GM19043 (cell line): ENCODE results near the gene ATXN1.

Experiments used
- ATAC-seq: cut with Tn5 transposase; IDR thresholded peaks from one replicate; pipeline ENCODE4 v1.9.1; 2021; ENCODE audit warnings: low read depth; ENCODE audit not compliant: unreplicated experiment

ATXN1 gene

DNA sequence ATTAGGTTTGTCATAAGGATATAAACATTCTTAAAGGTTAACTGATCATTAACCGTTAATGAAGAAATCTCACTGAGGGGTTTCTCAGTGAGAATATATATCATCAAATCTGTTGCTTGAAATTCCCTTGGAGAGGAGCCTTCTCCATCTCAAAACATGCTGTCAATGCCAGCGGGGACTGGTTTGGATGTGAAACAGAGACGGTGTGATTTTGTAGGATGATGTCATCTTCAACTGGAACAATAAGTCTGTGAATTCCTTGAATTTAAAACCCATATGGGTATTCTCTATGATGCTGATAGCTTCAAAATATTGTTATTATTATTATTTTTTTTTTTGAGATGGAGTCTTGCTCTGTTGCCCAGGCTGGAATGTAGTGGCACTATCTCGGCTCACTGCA lies 447.0 kb downstream of the ATXN1 start:
- ATAC-seq: no peak

DNA sequence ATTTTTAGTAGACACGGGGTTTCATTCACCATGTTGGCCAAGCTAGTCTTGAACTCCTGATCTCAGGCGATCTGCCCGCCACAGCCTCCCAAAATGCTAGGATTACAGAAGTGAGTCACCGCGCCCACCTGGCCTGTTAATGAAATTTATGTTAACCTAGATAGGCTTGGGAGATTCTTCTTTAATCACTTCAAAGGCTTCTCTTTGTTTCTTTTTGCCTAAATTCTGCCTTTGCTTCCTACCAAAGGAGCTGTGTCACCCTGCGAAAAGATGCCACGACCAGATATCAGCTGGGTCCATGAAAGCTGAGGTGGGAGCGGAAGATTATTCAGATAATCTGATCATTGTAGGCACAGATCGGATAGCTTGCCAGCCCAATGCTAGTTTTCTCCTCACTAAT lies 447.5 kb downstream of the ATXN1 start:
- no peak for ATAC-seq

DNA sequence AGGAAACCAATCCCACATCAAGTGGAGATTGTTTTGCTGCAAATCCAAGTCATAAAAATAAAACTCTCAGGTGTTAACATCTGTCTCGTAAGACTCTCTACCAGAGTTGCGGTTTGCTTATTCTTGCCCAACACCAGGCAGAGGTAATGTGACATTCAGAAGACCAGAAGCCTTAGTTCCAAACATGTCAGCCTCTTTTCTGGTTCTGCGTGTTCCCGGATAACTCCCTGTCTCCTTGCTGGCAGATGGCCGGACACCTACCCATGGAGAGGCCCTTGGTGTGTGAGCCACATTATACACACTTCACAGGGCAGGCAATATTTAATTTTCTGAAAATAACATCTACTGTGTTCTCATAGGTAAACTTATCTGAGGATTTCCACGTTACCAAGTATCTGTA lies 449.5 kb downstream of the ATXN1 start:
- ATAC-seq: no peak

DNA sequence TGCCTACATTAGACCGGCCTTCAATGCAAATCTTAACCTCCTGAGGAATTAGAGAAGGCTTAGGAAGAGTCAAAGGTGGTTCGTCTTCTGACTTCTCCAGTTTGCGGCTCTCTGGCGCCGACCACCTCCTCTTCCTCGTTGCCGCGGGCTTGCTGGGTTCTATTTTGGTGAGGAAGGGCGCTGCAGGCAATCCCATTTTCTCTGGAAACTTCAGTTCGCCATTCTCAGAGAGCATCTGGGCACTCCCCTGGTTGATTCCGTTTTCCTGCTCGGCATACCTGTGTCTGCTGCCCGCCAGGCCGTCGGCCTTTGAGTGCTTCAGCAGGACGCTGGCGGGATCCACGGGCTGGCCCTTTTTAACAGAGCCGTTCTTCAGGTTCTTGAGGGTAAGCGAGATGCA lies 454.9 kb downstream of the ATXN1 start:
- ATAC-seq: no peak

DNA sequence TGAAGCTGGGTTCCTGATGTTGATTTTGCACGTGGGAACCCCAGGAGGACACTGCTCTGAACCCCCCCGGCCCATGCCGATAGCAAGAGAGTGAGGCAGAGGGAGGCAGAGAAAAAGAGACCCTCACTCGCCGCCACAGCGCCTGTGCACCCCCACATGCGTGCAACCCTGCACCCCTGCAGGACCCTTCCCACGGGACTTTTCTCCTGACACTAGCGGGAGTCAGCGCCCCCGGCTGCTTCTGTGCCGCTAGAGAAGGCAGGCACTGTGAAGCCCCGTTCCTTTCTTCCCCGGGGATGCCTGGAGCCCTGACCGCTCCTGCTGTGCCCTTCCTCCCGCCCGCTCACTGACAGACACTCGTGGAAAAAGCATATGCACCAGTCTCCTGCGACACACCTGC lies 455.5 kb downstream of the ATXN1 start:
- peak; percentile 15 for ATAC-seq

DNA sequence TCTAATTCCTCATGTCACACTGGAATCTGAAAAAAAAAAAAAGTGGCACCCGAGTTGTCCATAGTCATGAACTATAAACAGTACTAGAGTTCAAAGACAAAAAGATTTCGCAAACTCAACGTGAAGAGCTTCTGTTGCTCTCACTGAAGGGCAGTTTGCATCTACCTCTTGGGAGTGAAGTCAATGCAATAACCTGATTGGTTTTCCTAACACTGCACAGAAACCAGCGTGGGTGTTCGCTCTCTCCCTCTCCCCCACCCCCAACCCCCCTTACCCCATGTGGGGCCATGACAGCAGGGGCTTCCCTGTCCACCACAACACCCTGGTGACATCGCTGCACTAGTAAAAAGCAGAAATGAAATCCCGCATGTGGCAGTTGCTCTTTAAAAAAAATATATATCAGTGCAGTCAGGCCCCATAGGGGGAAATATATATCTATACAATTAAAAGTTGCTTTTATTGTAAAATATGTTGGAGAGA lies 456.0 kb downstream of the ATXN1 start:
- ATAC-seq: peak; percentile 68

DNA sequence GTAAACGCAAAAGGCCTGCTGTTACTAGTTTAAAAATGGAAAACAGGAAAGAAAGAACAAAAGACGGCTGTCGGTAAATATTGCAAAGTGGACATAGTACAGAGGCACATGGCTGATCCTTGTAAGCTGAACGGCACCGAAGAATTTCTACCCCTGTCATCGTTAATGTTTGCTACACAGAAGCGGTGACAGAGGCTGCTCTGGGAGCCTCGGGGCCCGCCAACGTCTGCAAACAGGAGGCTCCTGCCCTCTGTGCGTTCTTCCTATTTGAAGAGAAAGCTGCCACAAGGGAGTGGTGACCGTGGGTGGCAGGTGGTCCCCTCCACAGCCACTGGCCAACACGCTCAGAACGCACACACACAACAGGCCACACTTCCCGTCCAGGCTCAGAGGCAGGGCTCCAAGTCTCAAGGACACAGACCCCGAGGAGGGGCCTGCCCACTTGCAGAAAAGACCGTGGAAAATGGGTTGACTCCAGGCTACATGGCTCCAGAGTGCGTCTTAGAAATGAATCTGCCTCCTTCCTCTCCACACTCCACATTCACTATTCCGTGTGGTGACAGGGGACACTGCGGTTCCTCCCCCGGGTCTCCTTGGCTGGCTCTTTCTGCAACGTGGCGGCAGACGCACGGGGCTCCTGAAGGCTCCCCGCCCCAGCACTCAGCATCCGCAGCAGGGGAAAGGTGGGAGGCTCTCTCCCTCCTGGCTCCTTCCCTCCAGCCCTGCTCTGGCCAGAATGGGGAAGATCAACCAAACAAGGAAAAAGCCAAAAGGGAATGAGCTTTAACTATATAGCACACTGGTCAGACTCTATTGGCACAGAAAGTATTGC lies 458.3 kb downstream of the ATXN1 start:
- no peak for ATAC-seq

DNA sequence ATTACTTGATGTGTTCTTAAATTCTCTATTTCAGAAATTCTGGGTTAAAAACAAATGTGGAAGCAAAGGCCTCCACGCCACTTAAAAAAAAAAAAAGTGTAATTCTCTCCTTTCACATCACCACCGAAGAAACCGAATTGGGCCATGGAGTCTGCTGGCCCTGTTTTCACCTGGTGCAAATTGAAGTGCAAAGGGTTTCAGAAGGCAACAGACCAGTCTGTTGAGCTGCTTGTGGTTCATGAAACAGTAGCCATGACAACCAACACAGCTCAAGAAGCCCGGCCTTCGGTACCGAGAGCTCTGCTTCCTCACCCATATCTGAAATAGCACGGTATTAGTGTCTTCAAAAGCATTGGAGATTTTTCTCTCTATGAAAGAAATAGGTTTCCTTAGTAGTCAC lies 459.7 kb downstream of the ATXN1 start:
- peak; percentile 66 for ATAC-seq

DNA sequence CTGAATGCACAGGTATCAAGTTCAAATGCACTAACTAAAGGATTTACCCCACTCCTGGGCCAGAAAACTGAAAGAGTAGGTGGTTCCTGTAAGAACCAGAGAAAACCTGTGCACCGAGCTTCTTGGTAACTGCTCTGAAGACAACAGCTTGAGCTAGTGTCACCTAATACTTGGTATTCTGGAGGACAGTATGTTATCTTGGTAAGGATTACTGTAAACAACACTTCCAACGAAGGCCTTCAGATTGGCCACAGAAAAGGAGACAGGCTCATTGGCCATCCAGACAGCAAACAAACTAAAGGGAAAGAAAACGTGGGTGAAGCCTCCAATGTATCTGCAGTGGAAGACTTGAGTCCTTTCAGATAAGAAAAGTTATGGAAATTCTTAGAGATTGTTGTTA lies 461.4 kb downstream of the ATXN1 start:
- no peak for ATAC-seq

DNA sequence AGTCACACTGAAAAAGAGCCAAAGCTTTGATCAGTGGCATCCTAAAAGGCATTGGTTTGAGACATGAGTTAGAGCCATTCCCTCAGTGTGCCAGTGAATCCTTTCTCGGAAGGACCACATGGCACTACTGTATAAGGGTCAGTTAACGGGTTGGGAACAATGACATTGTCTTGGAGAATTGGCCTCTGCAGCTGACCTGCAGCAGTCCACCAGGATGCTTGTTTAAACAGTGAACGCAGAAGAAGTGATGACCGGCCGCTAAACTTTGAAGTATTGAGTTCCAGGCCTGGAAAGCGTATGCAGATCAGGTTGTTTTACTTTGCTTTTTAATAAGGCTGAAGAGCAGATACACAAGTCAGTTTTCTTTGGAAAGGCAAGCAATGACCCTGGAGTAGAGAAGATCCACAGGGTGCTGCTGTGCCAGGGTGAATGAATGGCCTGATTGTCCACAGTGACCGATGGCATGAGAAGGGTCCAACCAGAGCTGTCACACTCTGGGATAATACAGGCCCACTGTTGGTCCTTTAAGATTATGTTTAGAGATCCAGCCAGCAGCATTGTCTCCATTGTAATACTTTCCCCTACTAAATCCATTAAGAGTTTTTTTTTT lies 465.1 kb downstream of the ATXN1 start:
- ATAC-seq: no peak

DNA sequence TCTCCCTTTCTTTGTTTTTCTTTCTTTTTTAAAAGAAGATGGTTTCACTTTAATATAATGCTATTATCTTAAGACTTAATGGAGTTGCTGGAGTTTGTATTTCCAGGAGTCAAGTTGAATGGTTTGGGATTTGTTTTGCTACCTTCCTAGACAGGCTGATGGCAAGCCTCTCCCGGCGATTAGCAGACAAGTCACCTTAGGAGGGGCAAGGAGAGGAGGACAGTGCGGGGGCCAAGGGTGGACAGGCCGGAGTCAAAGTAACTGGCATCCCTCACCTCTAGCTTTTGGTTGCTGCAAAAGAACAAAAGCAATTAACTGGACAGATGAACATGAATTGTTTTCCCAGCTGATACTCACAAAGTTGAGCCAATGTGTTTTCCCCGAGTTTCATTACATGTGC lies 465.8 kb downstream of the ATXN1 start:
- no peak for ATAC-seq

DNA sequence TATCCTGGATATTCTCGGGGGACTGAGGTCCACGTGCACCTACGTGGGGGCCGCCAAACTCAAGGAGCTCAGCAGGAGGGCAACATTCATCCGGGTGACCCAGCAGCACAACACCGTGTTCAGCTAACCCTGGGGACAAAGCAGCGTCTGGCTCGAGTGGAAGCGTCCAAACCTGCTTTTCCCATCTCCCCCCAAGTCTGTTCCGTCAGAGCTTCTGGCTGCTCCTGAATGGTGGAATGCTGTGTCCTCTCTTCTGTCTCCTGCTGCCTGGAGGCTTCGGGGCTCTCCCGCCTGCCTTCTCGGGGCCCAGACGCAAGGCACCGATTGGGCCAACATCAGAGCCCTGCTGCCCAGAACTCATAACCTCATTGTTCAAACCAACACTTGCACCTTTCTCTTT lies 466.2 kb downstream of the ATXN1 start:
- ATAC-seq: no peak

DNA sequence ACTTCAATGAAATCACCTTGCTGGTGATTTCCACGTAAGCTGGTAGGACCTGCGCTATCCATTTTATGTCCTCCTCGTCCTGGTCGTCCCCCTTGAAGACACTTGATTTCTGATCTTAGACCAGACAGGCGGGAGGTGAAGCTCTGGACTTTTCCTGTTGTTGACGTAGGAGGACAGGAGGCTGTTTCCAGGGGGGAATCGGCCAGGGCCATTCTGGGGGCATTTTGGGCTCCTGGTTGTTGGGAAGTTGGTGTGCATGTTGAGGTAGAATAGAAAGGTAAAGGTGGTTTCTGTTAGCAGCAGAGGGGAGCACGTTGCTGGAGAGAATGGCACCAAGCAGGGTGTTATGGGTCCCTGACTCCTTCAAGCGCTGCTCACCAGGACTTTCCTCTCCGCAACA lies 466.9 kb downstream of the ATXN1 start:
- ATAC-seq: no peak

DNA sequence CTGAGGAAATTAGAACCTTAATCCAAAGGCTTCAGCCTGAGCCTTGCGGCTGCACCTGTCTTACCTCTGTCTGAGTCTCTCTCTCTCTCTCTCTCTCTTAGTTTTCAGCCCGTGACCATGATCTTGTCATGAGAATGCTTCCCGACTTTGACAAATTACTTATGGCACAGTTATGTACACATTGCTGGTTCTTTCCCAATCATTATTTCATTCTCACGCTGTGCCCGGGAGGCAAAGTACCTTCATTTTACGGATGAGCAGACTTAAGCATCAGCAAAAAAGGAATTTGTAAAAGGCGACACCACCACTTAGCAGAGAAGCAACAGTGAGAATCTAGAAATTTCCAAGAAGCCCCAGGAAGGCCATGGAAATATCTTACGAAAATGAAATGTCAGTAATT lies 468.3 kb downstream of the ATXN1 start:
- no peak for ATAC-seq

DNA sequence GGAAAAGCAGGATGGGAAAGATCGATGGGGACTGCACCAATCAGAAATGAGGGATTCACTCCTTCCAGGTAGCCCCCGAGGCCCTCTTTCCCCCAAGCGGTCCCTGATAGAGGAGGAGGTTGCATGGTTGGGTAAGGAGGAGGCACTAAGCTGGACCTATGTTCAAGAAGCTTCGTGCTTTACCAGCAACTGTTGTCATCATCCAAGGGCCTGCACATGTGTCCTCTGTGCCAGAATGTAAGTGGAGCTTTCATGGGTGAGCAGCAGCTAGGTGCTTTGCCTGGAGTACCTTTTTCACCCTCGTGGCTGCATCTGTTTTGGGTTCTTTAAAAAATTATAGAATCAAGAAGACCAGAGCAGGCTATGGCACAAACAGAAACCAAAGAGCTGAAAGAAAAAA lies 468.8 kb downstream of the ATXN1 start:
- ATAC-seq: no peak

DNA sequence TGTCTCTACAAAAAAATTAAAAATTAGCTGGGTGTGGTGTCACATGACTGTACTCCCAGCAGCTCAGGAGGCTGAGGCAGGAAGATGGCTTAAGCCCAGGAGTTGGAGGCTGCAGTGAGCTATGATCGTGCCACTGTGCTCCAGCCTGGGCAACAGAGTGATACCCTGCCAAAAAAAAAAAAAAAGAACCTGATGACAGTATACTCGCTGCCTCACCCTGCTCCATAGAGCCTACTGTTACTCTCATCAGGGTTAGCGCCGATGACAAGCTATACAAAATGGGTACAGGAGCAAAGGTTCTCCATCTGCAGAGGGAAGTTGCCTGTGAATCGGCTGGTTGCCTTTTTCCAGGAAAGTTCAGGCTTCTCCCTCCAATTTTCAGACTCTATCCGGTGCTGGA lies 469.5 kb downstream of the ATXN1 start:
- no peak for ATAC-seq

DNA sequence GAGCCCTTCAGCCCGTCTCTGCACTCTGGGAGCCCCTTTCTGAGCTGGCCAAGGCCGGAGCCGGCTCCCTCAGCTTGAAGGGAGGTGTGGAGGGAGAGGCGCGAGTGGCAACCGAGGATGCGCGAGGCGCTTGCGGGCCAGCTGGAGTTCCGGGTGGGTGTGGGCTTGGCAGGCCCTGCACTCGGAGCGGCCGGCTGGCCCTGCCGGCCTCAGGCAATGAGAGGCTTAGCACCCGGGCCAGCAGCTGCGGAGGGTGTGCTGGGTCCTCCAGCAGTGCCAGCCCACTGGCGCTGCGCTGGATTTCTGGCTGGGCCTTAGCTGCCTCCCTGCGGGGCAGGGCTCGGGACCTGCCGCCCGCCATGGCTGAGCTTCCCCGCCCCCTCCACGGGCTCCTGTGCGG lies 473.1 kb downstream of the ATXN1 start:
- no peak for ATAC-seq

DNA sequence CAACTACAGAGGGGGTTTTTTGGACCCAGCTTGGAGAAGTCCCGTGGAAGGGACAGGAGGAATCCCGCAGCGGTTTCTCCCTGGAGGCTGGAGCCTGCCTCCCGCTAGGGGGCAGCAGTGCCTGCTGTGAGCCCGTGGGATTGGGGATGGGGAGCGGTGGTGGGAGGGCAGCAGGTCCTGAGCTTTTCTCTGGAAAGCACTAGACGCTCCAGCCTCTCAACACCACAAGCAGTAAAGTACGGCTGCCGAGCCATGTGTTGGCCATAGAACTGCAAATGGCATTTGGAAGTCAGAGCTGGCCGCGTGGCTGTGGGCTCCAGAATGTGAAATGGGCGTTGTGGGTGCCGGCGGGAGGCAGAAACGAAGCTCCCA lies 475.1 kb downstream of the ATXN1 start:
- ATAC-seq: no peak

DNA sequence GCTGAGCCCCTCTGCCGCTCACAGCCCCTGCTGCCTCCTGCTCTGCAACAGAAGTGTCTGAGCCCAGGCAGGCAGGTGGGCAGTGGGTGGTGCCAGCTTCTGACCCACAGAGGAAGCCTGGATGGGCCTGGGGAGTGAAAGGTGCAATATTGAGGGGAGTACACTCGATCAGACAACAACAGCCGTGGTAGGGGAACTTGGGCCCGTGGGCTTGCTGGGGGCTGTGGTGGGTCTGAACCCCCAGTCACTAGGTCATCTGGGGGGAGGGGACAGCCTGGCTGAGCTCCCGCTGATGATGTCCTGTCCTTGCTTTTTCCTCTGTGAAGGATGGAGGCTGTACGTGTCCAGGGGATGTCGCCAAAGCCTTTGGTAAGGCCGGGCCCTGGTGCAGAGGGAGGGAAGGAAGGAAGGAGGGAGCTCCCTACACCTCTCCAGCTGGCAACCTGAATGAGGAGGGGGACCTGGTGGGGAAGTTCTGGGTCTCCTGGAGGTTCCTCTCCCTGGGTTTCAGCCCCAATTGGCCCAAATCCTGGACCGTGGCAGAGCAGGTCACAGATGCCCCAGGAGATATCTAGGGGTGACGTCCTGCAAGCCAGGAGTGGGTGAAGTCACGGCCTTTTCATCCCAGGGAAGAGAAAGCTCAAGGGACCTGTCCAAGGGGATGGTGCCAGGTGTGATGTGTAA lies 475.7 kb downstream of the ATXN1 start:
- no peak for ATAC-seq

DNA sequence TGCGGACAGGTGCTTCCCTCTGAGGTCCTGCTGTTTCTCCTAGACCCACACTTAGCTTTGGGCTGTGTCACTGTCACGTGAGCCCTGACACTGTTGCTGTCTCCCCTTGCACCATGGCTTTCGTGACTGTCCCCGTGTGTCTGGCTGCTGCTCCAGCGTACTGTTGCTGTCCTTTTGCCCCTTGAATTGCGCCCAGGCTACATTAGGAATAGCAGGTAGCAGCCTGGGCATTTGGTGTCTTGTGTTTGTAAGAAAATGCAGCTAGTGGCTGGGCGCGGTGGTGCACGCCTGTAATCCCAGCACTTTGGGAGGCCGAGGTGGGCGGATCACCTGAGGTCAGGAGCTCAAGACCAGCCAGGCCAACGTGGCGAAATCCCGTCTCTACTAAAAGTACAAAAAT lies 476.8 kb downstream of the ATXN1 start:
- ATAC-seq: no peak

DNA sequence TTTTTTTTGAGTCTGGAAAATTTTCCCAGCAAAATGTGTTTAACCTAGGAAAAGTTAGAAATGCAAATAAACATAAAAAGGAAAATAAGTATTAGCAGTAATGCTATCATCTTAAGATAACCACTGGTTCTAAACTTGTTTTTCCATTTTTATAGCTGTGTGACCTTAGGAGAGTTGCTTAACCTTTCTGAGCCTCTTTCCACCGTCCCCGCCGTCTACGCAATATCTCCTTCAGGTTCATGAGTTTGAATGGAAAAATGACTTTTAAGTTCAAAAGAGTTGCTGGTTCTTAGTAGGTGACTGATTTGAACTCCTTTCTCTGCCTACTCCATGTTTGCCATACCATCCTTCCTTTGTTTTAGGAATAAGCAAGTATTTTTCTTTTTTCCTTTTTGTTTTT lies 478.9 kb downstream of the ATXN1 start:
- ATAC-seq: no peak

DNA sequence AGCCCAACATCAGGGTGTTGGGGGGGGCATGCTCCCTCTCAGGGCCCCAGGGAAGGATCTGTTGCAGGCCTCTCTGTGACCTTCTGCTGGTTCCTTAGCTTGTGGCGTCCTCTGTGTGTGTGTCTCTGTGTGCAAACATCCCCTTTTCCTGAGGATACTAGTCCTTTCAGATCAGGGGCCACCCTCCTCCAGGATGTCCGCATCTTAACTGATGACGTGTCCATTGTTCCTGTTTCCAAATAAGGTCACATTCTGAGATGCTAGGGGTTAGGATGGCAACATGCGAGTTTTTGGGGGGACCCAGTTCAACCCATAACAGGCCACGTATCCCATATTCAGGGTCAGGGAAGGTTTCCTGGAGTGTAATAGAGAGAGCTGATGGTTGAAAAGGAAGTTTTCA lies 482.0 kb downstream of the ATXN1 start:
- ATAC-seq: no peak
